IPS DF 4.7 (cell line): ENCODE data around the gene SPTBN4.
A peak's percentile ranks its signal among the peaks of the same experiment; 100 is the strongest.
"Not testable (repeated sequence)": the region's sequence is repeated elsewhere in the genome, so short reads cannot be mapped to it uniquely, and the experiment has no call there.

ENCODE experiments used
- DNase-seq: peaks from one replicate; pipeline ENCODE4 v3.0.0-alpha.2; 2013; ENCODE audit warnings: low spot score; ENCODE audit errors: extremely low read depth

Gene SPTBN4

GRCh38 chr19:40441719-40442253, 25.0 kb upstream of the SPTBN4 start:
- no peak for DNase-seq

- no peak for DNase-seq
Measured at GRCh38 chr19:40442328-40443130, 24.3 kb upstream of the SPTBN4 start.

- peak; percentile 95 for DNase-seq
Measured at GRCh38 chr19:40443131-40443999, 23.4 kb upstream of the SPTBN4 start.

GRCh38 chr19:40444000-40444824, 22.6 kb upstream of the SPTBN4 start, which contains the start of gene SERTAD3:
Gene SERTAD3 (minus strand): TSS chr19:40444335. CDS start chr19:40442080, 2,255 bp downstream.
- DNase-seq = no peak

- DNase-seq = no peak
Measured at GRCh38 chr19:40444825-40445312, 21.9 kb upstream of the SPTBN4 start.

- DNase-seq = no peak
Measured at GRCh38 chr19:40445780-40446262, 21.0 kb upstream of the SPTBN4 start.

DNA sequence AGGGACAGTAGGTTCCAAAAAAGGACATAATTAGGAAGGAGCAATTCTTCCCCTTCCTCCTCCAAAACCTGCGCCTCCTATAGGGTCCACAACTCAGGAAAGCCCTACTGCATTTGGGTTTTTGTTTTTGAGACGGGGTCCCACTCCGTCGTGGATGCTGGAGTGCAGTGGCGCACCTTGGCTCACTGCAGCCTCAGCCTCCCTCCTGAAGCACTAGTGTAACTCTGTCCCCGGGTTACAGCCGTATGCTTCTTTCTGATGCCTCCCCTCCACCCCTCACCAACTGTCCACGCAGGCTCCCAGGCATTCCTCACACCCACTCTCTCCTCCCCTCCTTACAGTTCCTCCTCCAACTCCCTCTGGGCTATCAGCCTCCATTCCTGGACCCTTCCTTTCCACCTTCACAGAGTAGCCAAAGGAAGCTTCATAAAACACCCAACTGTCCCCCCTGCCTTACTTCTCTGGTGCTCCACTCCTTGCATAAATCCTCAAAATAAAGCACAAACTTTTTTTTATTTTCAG, 20.5 kb upstream of the SPTBN4 start:
- DNase-seq = no peak

- no peak for DNase-seq
Measured at GRCh38 chr19:40449506-40449905, 17.3 kb upstream of the SPTBN4 start.

DNA sequence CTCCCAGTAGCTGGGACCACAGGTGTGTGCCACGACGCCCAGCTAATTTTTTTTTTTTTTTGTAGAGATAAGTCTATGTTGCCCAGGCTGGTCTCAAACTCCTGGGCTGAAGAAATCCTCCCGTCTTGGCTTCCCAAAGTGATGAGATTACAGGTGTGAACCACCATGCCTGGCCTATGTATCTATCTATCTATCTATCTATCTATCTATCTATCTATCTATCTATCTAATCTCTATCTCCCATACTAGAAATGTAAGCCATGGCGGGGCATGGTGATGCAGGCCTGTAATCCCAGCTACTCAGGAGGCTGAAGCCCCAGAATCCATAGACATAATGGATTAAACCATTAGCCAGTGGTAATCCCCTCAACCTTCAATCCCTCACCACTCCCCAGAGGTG, 16.1 kb upstream of the SPTBN4 start:
- DNase-seq = no peak

GRCh38 chr19:40452016-40452415, 14.8 kb upstream of the SPTBN4 start:
- no peak for DNase-seq

- DNase-seq = no peak
Measured at GRCh38 chr19:40453151-40453735, 13.6 kb upstream of the SPTBN4 start.

- not testable (repeated sequence) for DNase-seq
Measured at GRCh38 chr19:40453943-40454342, 12.9 kb upstream of the SPTBN4 start.

DNA sequence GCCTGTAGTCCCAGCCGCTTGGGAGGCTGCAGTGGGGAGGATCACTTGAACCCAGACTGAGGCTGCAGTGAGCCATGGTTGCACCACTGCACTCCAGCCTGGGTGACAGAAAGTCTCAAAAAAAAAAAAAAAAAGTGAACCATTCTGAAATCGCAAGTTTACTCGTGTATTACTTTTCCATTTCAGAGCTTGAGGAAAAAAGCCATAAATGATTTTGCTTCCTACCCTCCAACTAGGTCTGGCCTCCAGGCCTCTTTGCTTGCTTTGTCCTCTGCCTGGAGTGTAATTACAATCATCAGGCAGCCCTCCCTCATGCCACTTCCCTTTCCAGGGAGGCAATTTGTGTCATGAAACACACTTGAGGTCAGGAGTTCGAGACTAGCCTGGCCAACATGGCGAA, 9.8 kb upstream of the SPTBN4 start:
- no peak for DNase-seq

DNA sequence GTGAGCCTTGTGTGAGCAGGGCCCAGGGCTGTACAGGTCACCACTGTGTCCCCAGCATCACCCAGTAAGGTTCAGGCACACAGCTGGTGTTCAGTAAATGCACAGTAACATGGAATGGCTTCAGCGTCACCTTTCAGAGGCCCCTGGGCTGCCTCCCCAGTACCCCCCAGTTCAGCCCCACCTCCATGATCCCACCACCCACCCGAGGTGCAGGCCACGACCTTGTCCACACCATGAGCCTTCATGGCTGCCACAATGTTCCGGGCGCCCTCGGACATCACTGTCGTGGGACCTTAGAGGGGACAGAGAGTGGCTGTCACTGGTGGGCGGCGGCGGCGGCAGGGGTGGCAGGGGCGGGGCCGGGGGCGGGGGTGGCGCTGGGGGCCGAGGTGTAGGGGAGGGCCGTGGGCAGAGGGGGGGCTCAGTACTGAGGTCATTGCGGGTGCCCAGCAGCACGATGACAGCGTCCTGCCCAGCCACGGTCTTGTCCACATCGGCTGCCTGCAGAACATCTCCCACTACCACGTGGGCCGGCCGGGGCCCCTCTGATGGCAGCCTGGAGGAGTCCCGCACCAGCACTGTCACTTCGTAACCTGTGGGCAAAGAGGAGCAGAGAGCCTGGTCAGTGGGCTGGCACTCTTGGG, 8.7 kb upstream of the SPTBN4 start:
- no peak for DNase-seq

DNA sequence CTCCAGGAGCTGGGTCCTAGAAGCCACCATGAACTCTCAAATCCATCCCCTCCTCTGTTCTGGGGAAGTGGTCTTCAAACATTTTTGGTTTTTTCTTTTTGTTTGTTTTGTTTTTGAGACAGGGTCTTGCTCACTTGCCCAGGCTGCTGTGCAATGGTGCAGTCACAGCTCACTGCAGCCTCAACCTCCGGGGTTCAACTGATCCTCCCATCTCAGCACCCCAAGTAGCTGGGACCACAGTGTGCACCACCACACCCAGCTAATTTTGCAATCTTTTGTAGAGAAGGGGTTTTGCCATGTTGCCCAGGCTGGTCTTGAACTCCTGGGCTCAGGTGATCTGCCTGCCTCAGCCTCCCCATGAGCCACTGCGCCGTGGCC, 8.2 kb upstream of the SPTBN4 start:
- no peak for DNase-seq

GRCh38 chr19:40460185-40460584, 6.6 kb upstream of the SPTBN4 start:
- DNase-seq = no peak

DNA sequence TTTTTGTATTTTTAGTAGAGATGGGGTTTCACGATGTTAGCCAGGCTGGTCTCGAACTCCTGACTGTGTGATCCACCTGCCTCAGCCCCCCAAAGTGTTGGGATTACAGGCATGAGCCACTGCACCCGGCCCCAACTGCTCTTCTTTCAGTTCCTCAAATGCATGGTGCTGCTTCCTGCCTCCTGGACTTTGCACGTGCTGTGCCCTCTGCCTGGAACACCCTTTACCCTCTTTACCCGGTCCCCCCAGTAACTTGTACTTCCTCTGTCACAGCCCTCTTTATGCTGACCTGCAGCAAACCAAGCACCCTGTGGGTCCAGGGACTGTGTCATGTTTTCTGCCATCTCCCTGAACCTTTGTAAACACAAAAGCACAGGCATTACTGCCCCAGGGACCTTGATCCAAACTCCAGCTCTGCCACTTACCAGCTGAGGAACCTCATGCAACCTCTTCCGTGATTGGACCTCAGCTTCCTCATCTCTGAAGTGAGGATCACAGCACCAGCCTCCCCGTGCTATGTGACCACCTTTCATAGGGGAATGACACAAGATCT, 5.1 kb upstream of the SPTBN4 start:
- no peak for DNase-seq

- DNase-seq = not testable (repeated sequence)
Measured at GRCh38 chr19:40463587-40464037, 3.2 kb upstream of the SPTBN4 start.
